GM18907 (cell line): ENCODE results near the gene EFS.

Experiments
- ATAC-seq: cut with Tn5 transposase; IDR thresholded peaks from one replicate; pipeline ENCODE4 v1.9.1; 2021; ENCODE audit warnings: mild to moderate bottlenecking, moderate library complexity; ENCODE audit not compliant: unreplicated experiment

Gene EFS

GRCh38 chr14:23359167-23359626 lies 5.8 kb downstream of the EFS start:
- no peak for ATAC-seq

- no peak for ATAC-seq
These were observed 6.3 kb downstream of the EFS start for GRCh38 chr14:23358553-23359166.

GRCh38 chr14:23358042-23358441 lies 6.9 kb downstream of the EFS start:
- no peak for ATAC-seq

- no peak for ATAC-seq
These were observed 7.7 kb downstream of the EFS start for GRCh38 chr14:23357261-23357660.

GRCh38 chr14:23356662-23357061 lies 8.3 kb downstream of the EFS start:
- ATAC-seq, result no peak

- ATAC-seq, result no peak
These were observed 9.0 kb downstream of the EFS start for GRCh38 chr14:23355871-23356435.

- ATAC-seq, result no peak
These were observed 10.0 kb downstream of the EFS start for GRCh38 chr14:23354990-23355389.

- no peak for ATAC-seq
These were observed 11.6 kb downstream of the EFS start for GRCh38 chr14:23353433-23353780.

- no peak for ATAC-seq
These were observed 12.2 kb downstream of the EFS start, which contains the start of gene SLC22A17 for GRCh38 chr14:23352506-23353432. Gene SLC22A17, minus strand, starts transcription at chr14:23352887.

GRCh38 chr14:23351681-23352505 lies 13.1 kb downstream of the EFS start:
- no peak for ATAC-seq

GRCh38 chr14:23349156-23349845 lies 15.7 kb downstream of the EFS start:
- ATAC-seq, result no peak

GRCh38 chr14:23348297-23348655 lies 16.7 kb downstream of the EFS start:
- ATAC-seq, result no peak

GRCh38 chr14:23347406-23348296 lies 17.3 kb downstream of the EFS start:
- no peak for ATAC-seq

- ATAC-seq, result no peak
These were observed 18.1 kb downstream of the EFS start for GRCh38 chr14:23346693-23347405.

GRCh38 chr14:23345987-23346692 lies 18.8 kb downstream of the EFS start:
- ATAC-seq, result no peak

- ATAC-seq, result no peak
These were observed 20.5 kb downstream of the EFS start for GRCh38 chr14:23344481-23344880.

GRCh38 chr14:23339506-23340268 lies 25.3 kb downstream of the EFS start:
- no peak for ATAC-seq
